RPMI8226 (cell line): Measurements from ENCODE around the gene EXOC3L4.
"Not testable (repeated sequence)": the region's sequence is repeated elsewhere in the genome, so short reads cannot be mapped to it uniquely, and the experiment has no call there.

Experiments used
- DNase-seq: peaks from one replicate; pipeline ENCODE4 v3.0.0-alpha.2; 2015

EXOC3L4 gene

GRCh38 chr14:103094406-103095209 is at the start of gene EXOC3L4:
Gene EXOC3L4, plus strand, starts transcription at chr14:103094725. Its CDS starts 5,495 bp downstream, at chr14:103100220.
- no peak for DNase-seq

- DNase-seq: peak; percentile 64
Observed at GRCh38 chr14:103045371-103045869, 49.1 kb upstream of the EXOC3L4 start.

- not testable (repeated sequence) for DNase-seq
Observed at GRCh38 chr14:103047453-103047852, 47.1 kb upstream of the EXOC3L4 start.

GRCh38 chr14:103050935-103051334 is 43.6 kb upstream of the EXOC3L4 start:
- DNase-seq: no peak

GRCh38 chr14:103052407-103052806 is 42.1 kb upstream of the EXOC3L4 start:
- no peak for DNase-seq

GRCh38 chr14:103055695-103056094 is 38.8 kb upstream of the EXOC3L4 start:
- DNase-seq: no peak

GRCh38 chr14:103056322-103057027 is 38.0 kb upstream of the EXOC3L4 start:
- DNase-seq: no peak

GRCh38 chr14:103057028-103057371 is 37.5 kb upstream of the EXOC3L4 start:
- no peak for DNase-seq

- DNase-seq: peak; percentile 84
Observed at GRCh38 chr14:103057372-103058163, 37.0 kb upstream of the EXOC3L4 start, which contains the start of gene CDC42BPB. Gene CDC42BPB, minus strand, starts transcription at chr14:103057549. Its CDS starts 376 bp downstream, at chr14:103057173.

GRCh38 chr14:103058164-103059055 is 36.1 kb upstream of the EXOC3L4 start:
- no peak for DNase-seq

- no peak for DNase-seq
Observed at GRCh38 chr14:103059556-103059955, 35.0 kb upstream of the EXOC3L4 start.

GRCh38 chr14:103061482-103061976 is 33.0 kb upstream of the EXOC3L4 start:
- DNase-seq: no peak

GRCh38 chr14:103064436-103064835 is 30.1 kb upstream of the EXOC3L4 start:
- DNase-seq: no peak

- no peak for DNase-seq
Observed at GRCh38 chr14:103064978-103065377, 29.5 kb upstream of the EXOC3L4 start.

- no peak for DNase-seq
Observed at GRCh38 chr14:103065861-103066260, 28.7 kb upstream of the EXOC3L4 start.

GRCh38 chr14:103066399-103066798 is 28.1 kb upstream of the EXOC3L4 start:
- no peak for DNase-seq

GRCh38 chr14:103067231-103067954 is 27.1 kb upstream of the EXOC3L4 start:
- no peak for DNase-seq

- no peak for DNase-seq
Observed at GRCh38 chr14:103068351-103069073, 26.0 kb upstream of the EXOC3L4 start.

GRCh38 chr14:103070263-103070885 is 24.2 kb upstream of the EXOC3L4 start:
- DNase-seq: no peak

GRCh38 chr14:103070971-103071542 is 23.5 kb upstream of the EXOC3L4 start:
- no peak for DNase-seq
